ENCODE measurements around the gene EZH2. TPM values are rescaled to one million over a fixed set of nuclear protein-coding genes. Genes with fewer than 3 reads are reported as not detected.

EZH2 gene
- total RNA-seq, 1 experiment from 2014 or later: 35.4 TPM

GRCh38 chr7:148919859-148920258 lies 35.8 kb upstream of the EZH2 start:
- Mint-ChIP-seq H3K4me1 (peaks cover 11% of the 10 kb centered on the region), H3K27me3 (ENCODE audit: low read depth) (no peaks in the 10 kb centered on the region), H3K9me3 (peaks cover 3% of the 10 kb centered on the region), H3K4me3 (no peak overlapping the region), H3K36me3 (no peaks in the 10 kb centered on the region; the same call in 1 of the 2 replicates), H3K27ac (no peak overlapping the region)
- TF ChIP-seq ZNF671 (CRISPR knock-in tag; IDR thresholded peaks at IDR 0.05): no peak
- TF ChIP-seq ERG (CRISPR knock-in tag; IDR thresholded peaks at IDR 0.05): no peak
- no peak for TF ChIP-seq ETV6 (CRISPR knock-in tag; IDR thresholded peaks at IDR 0.05)
- TF ChIP-seq USF1 (CRISPR knock-in tag; IDR thresholded peaks at IDR 0.05): no peak
- TF ChIP-seq USF2 (CRISPR knock-in tag; IDR thresholded peaks at IDR 0.05): no peak
- TF ChIP-seq ESRRA (CRISPR knock-in tag; IDR thresholded peaks at IDR 0.05; ENCODE audit: borderline replicate concordance): no peak
- no peak for TF ChIP-seq JAZF1 (CRISPR knock-in tag; IDR thresholded peaks at IDR 0.05)
- TF ChIP-seq GABPB1 (CRISPR knock-in tag; IDR thresholded peaks at IDR 0.05): no peak
- TF ChIP-seq ZNF512 (CRISPR knock-in tag; IDR thresholded peaks at IDR 0.05; ENCODE audit: borderline replicate concordance): no peak
- no peak for TF ChIP-seq GRHL2 (CRISPR knock-in tag; IDR thresholded peaks at IDR 0.05; ENCODE audit: insufficient replicate concordance, severe bottlenecking)
- TF ChIP-seq CTCF (IDR thresholded peaks at IDR 0.05): no peak
- TF ChIP-seq MLX (CRISPR knock-in tag; IDR thresholded peaks at IDR 0.05): no peak
- TF ChIP-seq CREM (CRISPR knock-in tag; IDR thresholded peaks at IDR 0.05): no peak
- TF ChIP-seq ATF6 (CRISPR knock-in tag; IDR thresholded peaks at IDR 0.05): no peak
- no peak for TF ChIP-seq IRF2 (CRISPR knock-in tag; IDR thresholded peaks at IDR 0.05; ENCODE audit: borderline replicate concordance, low read depth)
- ChIA-PET POLR2A (interaction anchor here (0.7 kb wide), 1 partner anchor 838 kb away, joined by 3 read pairs; no protein-coding TSS in a partner anchor), CTCF (interaction anchor here (1.0 kb wide), 1 partner anchor 8 kb away, joined by 4 read pairs; no protein-coding TSS in a partner anchor)
- no peak for ATAC-seq
- DNase-seq (ENCODE audit: low spot score): no peak

- H3K9me3 Mint-ChIP-seq: no peaks in the 10 kb centered on the region
- ATAC-seq: no peak
- no peak overlapping the region for H3K4me3 Mint-ChIP-seq
- peaks cover 14% of the 10 kb centered on the region for H3K4me1 Mint-ChIP-seq
- H3K36me3 Mint-ChIP-seq: no peaks in the 10 kb centered on the region
- no peak overlapping the region for H3K27ac Mint-ChIP-seq
- ChIA-PET CTCF (no interaction called here), POLR2A (no interaction called here)
- H3K27me3 Mint-ChIP-seq (ENCODE audit: low read depth): no peaks in the 10 kb centered on the region
- DNase-seq (ENCODE audit: low spot score): no peak
- TF ChIP-seq STAT6 (CRISPR knock-in tag; conservative IDR thresholded peaks at IDR 0.05; ENCODE audit: low read depth): no peak
- TF ChIP-seq ZNF281 (CRISPR knock-in tag; IDR thresholded peaks at IDR 0.05): no peak
- TF ChIP-seq E2F1 (CRISPR knock-in tag; IDR thresholded peaks at IDR 0.05): no peak
Observed at GRCh38 chr7:148918058-148918596, 34.0 kb upstream of the EZH2 start.
